Retinal pigment epithelial cell (primary cell): ENCODE results near the gene LYRM9.
"Not testable (repeated sequence)": the region's sequence is repeated elsewhere in the genome, so short reads cannot be mapped to it uniquely, and the experiment has no call there.

Experiments
- DNase-seq: peaks from one replicate; pipeline ENCODE4 v3.0.0-alpha.2; 2010; ENCODE audit warnings: low read depth
- H3K4me3 ChIP-seq: 2 replicates; pipeline ENCODE4 v1.5.1; 2011; ENCODE audit warnings: mild to moderate bottlenecking, low read length, control low read depth, moderate library complexity
- CTCF ChIP-seq: conservative IDR thresholded peaks from 2 replicates; pipeline ENCODE4 v1.5.1; 2011; ENCODE audit warnings: low read depth, low read length, control low read depth, inconsistent platforms

Gene LYRM9

GRCh38 chr17:27836651-27837050 lies 56.5 kb downstream of the LYRM9 start:
- no peak for TF ChIP-seq CTCF
- DNase-seq: no peak
- no peak overlapping the region for H3K4me3 ChIP-seq

GRCh38 chr17:27834571-27834970 lies 58.6 kb downstream of the LYRM9 start:
- no peak for TF ChIP-seq CTCF
- no peak overlapping the region for H3K4me3 ChIP-seq
- DNase-seq: no peak

GRCh38 chr17:27832831-27833230 lies 60.3 kb downstream of the LYRM9 start:
- DNase-seq: no peak
- no peak for TF ChIP-seq CTCF
- no peak overlapping the region for H3K4me3 ChIP-seq

- not testable (repeated sequence) for H3K4me3 ChIP-seq, DNase-seq
These were observed 63.3 kb downstream of the LYRM9 start for GRCh38 chr17:27829888-27830287.

GRCh38 chr17:27829143-27829711 lies 63.9 kb downstream of the LYRM9 start:
- H3K4me3 ChIP-seq, DNase-seq: not testable (repeated sequence)
